HEK293T (cell line): ENCODE measurements around the gene PPP1R3G.

ENCODE experiments used
- CTCF ChIA-PET: fragments of 350-600 bp; formaldehyde crosslinking; extraction: SDS; loops from one replicate; lab custom pipeline; 2021; ENCODE audit warnings: antibody characterized with exemption, inconsistent platforms; lab: Yijun Ruan, JAX
- POLR2A ChIA-PET: fragments of 350-600 bp; formaldehyde crosslinking; extraction: SDS; loops from one replicate; lab custom pipeline; 2020; ENCODE audit warnings: antibody characterized with exemption, inconsistent platforms; lab: Yijun Ruan, JAX
- DNase-seq: peaks from one replicate; pipeline ENCODE4 v3.0.0; 2012; ENCODE audit warnings: mixed read lengths; ENCODE audit errors: extremely low spot score
- ARNT ChIP-seq: fragments of 450-650 bp; IDR thresholded peaks from 2 replicates; pipeline ENCODE4 v1.6.1; 2017; ENCODE audit warnings: mild to moderate bottlenecking
- BHLHE40 ChIP-seq: fragments of 450-650 bp; IDR thresholded peaks from 2 replicates; pipeline ENCODE4 v1.6.1; 2016; ENCODE audit warnings: mild to moderate bottlenecking, moderate library complexity, borderline replicate concordance
- CTBP1 ChIP-seq: fragments of 450-650 bp; IDR thresholded peaks from 2 replicates; pipeline ENCODE4 v1.6.1; 2016; ENCODE audit warnings: borderline replicate concordance
- ELF4 ChIP-seq: fragments of 450-650 bp; IDR thresholded peaks from 2 replicates; pipeline ENCODE4 v1.6.1; 2017; ENCODE audit warnings: antibody characterized with exemption
- FOXA1 ChIP-seq: fragments of 450-650 bp; IDR thresholded peaks from 2 replicates; pipeline ENCODE4 v1.6.1; 2016; ENCODE audit warnings: mild to moderate bottlenecking
- FOXK2 ChIP-seq: fragments of 450-650 bp; IDR thresholded peaks from 2 replicates; pipeline ENCODE4 v1.6.1; 2016; ENCODE audit warnings: mild to moderate bottlenecking
- FOXM1 ChIP-seq: fragments of 450-650 bp; IDR thresholded peaks from 2 replicates; pipeline ENCODE4 v1.6.1; 2017; ENCODE audit warnings: mild to moderate bottlenecking, borderline replicate concordance
- HDGF ChIP-seq: fragments of 450-650 bp; IDR thresholded peaks from 2 replicates; pipeline ENCODE4 v1.6.1; 2017; ENCODE audit warnings: antibody characterized with exemption, borderline replicate concordance
- L3MBTL2 ChIP-seq: fragments of 450-650 bp; conservative IDR thresholded peaks from 2 replicates; pipeline ENCODE4 v1.6.1; 2016; ENCODE audit warnings: mild to moderate bottlenecking
- LEF1 ChIP-seq: fragments of 450-650 bp; IDR thresholded peaks from 2 replicates; pipeline ENCODE4 v1.6.1; 2017; ENCODE audit warnings: mild to moderate bottlenecking, borderline replicate concordance
- NFRKB ChIP-seq: fragments of 450-650 bp; IDR thresholded peaks from 2 replicates; pipeline ENCODE4 v1.6.1; 2016; ENCODE audit warnings: mild to moderate bottlenecking, moderate library complexity
- PKNOX1 ChIP-seq: fragments of 450-650 bp; IDR thresholded peaks from 2 replicates; pipeline ENCODE4 v1.6.1; 2016
- SP1 ChIP-seq: fragments of 450-650 bp; IDR thresholded peaks from 2 replicates; pipeline ENCODE4 v1.6.1; 2017
- SUZ12 ChIP-seq: fragments of 450-650 bp; IDR thresholded peaks from 2 replicates; pipeline ENCODE4 v1.6.1; 2016; ENCODE audit warnings: mild to moderate bottlenecking
- TARDBP ChIP-seq: fragments of 450-650 bp; IDR thresholded peaks from 2 replicates; pipeline ENCODE4 v1.6.1; 2016
- ZNF384 ChIP-seq: fragments of 450-650 bp; IDR thresholded peaks from 2 replicates; pipeline ENCODE4 v1.6.1; 2016

PPP1R3G gene

GRCh38 chr6:5091210-5092069, 6.3 kb downstream of the PPP1R3G start:
- ChIA-PET POLR2A (no interaction called here), CTCF (interaction anchor here (1.1 kb wide), 1 partner anchor 13 kb away, joined by 5 read pairs; no protein-coding TSS in a partner anchor)
- no peak for TF ChIP-seq PKNOX1
- TF ChIP-seq SP1 = no peak
- TF ChIP-seq NFRKB = no peak
- no peak for TF ChIP-seq ELF4
- no peak for TF ChIP-seq FOXM1
- no peak for TF ChIP-seq HDGF
- TF ChIP-seq ARNT = no peak
- no peak for TF ChIP-seq FOXK2
- no peak for TF ChIP-seq TARDBP
- TF ChIP-seq SUZ12 = no peak
- no peak for TF ChIP-seq ZNF384
- TF ChIP-seq BHLHE40 = no peak
- no peak for TF ChIP-seq L3MBTL2
- TF ChIP-seq LEF1 = no peak
- TF ChIP-seq FOXA1 = no peak
- no peak for TF ChIP-seq CTBP1
- no peak for DNase-seq

DNA sequence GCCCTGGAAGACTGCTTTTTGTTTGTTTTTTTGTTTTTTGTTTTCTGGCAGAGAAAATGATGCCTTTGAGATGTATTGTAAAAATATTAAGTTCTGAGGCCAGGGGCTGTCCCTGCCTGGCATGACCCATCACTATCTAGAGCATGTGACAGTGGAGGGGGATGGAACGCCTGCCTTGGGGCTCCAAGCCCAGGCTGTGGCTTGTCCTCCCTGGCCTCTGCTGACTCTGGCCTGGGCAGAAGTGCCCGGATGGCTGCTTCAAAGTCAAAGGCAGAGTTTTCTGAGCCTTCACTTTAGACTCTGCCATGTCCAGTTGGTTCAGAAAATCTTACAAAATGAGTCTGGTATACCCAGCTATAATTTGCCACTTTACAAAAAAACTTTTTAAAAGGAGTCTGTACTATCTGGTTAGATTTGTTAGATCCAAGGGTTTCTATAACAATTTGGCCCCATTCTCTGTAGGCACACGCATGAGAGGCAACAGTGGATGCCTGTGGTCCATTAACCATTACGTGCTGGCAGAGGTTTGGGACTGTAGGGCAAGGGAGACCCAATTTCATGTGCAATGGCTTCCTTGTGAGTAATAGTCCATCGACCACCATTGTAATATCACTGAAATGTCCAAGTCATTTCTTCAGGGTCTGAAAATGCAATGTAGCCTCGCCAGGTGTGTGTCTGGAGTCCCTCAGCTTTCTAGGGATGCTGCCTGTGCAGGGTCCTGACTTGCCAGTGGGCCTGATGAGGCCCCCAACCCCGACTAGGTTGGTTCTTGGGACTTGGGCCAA, 8.3 kb downstream of the PPP1R3G start:
- CTCF ChIA-PET = no interaction called here
- POLR2A ChIA-PET = no interaction called here
- TF ChIP-seq FOXA1 = no peak
- TF ChIP-seq SUZ12 = no peak
- TF ChIP-seq FOXK2 = no peak
- no peak for TF ChIP-seq ZNF384
- no peak for TF ChIP-seq HDGF
- TF ChIP-seq LEF1 = no peak
- no peak for TF ChIP-seq SP1
- no peak for TF ChIP-seq NFRKB
- no peak for TF ChIP-seq BHLHE40
- TF ChIP-seq CTBP1 = no peak
- no peak for TF ChIP-seq ELF4
- no peak for TF ChIP-seq L3MBTL2
- no peak for TF ChIP-seq ARNT
- no peak for TF ChIP-seq FOXM1
- no peak for TF ChIP-seq PKNOX1
- TF ChIP-seq TARDBP = no peak
- no peak for DNase-seq

DNA sequence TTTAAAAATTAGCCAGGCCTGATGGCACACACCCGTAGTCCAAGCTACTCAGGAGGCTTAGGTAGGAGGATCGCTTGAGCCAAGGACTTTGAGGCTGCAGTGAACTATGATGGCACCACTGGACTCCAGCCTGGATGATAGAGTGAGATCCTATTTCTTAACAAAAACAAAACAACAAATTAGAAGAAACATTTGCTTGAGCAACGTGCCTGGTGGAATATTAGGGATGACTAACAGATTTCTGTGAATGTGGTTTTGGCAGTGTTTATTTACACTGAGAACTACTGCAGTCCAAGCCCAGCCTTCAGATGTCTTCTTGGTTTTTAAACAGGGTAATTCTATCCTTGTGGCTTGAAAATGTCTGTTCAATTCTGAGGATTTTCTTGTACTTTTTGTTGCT, 9.2 kb downstream of the PPP1R3G start:
- TF ChIP-seq ELF4 (no peak), PKNOX1 (no peak), NFRKB (no peak), FOXA1 (no peak), CTBP1 (no peak), TARDBP (no peak), LEF1 (no peak), ARNT (no peak), BHLHE40 (no peak), FOXM1 (no peak), L3MBTL2 (no peak), SUZ12 (no peak), HDGF (no peak), SP1 (no peak), ZNF384 (no peak), FOXK2 (no peak)
- CTCF ChIA-PET = no interaction called here
- POLR2A ChIA-PET = no interaction called here
- DNase-seq = no peak

DNA sequence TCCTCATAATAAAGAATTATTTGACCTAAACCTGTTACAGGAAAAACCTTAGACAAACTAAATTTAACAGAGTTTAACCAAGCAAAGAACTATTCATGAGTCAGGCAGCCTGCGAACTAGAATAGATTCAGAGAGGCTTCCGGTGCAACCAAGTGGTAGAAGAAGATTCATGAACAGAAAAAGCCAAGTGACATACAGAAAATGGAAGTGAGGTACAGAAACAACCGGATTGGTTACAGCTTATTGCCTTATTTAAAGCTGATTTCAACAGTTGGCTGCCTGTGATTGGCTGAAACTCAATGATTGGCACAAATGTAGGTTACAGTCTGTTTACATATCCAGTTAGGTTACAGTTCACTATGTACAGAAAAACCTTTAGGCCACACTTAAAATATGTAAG, 10.1 kb downstream of the PPP1R3G start:
- ChIA-PET POLR2A (interaction anchor here (1.2 kb wide), 1 partner anchor 9 kb away, joined by 3 read pairs; no protein-coding TSS in a partner anchor), CTCF (no interaction called here)
- DNase-seq = no peak
- no peak for TF ChIP-seq TARDBP
- TF ChIP-seq NFRKB = no peak
- TF ChIP-seq CTBP1 = no peak

DNA sequence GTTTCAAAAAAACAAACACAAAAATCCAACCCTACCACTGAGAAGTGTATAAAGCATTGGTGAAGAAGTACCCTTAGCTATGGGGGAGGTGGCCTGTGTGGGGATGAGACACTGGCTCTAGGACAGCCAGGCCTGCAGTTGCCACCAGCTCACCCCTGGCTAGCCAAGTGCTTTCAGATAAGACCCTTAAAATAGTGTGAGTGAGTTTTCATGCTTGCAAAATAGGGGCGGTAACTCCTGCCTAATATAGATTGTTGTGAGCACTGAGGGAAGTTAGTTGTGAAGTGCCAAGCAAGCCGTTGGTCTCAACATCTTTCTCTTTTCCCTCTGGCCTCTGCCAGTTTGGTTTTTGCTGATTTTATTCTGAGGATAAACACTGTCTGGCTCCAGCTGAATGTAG, 11.3 kb downstream of the PPP1R3G start:
- no peak for TF ChIP-seq L3MBTL2
- no peak for TF ChIP-seq SUZ12
- TF ChIP-seq FOXK2 = no peak
- no peak for TF ChIP-seq ELF4
- ChIA-PET POLR2A (no interaction called here), CTCF (no interaction called here)
- no peak for DNase-seq
